ENCODE measurements around the gene F8. TPM values are rescaled to one million over a fixed set of nuclear protein-coding genes. Genes with fewer than 3 reads are reported as not detected.
"Not testable (repeated sequence)": the region's sequence is repeated elsewhere in the genome, so short reads cannot be mapped to it uniquely, and the experiment has no call there.

The F8 gene
- total RNA-seq, 4 donors from 2014 or later = 7.2 to 28.4 (median 14.6) TPM

GRCh38 chrX:154828016-154828408, 194.5 kb downstream of the F8 start:
- no peaks in the 10 kb centered on the region for H3K9me3 ChIP-seq
- TF ChIP-seq POLR2A (IDR thresholded peaks at IDR 0.05) (no peak), EP300 (IDR thresholded peaks at IDR 0.05) (no peak), CTCF (IDR thresholded peaks at IDR 0.05) (no peak)
- H3K27me3 ChIP-seq = no peaks in the 10 kb centered on the region
- no peak for DNase-seq (ENCODE audit: low spot score in 2 of 2)
- no peaks in the 10 kb centered on the region for H3K4me1 ChIP-seq
- no peaks in the 10 kb centered on the region for H3K36me3 ChIP-seq
- H3K4me3 ChIP-seq = no peak overlapping the region
- WGBS, 2 donors = 71 to 90% methylated on average over 2 of the region's 2 CpGs
- H3K27ac ChIP-seq = no peak overlapping the region

GRCh38 chrX:154827194-154828015, 195.1 kb downstream of the F8 start:
- no peak overlapping the region for H3K27ac ChIP-seq
- TF ChIP-seq EP300 (IDR thresholded peaks at IDR 0.05) = no peak
- TF ChIP-seq POLR2A (IDR thresholded peaks at IDR 0.05) = no peak
- TF ChIP-seq CTCF (IDR thresholded peaks at IDR 0.05) = no peak
- H3K4me1 ChIP-seq = no peaks in the 10 kb centered on the region
- no peaks in the 10 kb centered on the region for H3K36me3 ChIP-seq
- DNase-seq (ENCODE audit: low spot score in 2 of 2) = no peak
- no peaks in the 10 kb centered on the region for H3K27me3 ChIP-seq
- 44 to 82% methylated on average over 4 of the region's 4 CpGs for WGBS, 2 donors
- no peaks in the 10 kb centered on the region for H3K9me3 ChIP-seq
- no peak overlapping the region for H3K4me3 ChIP-seq

- not testable (repeated sequence) for H3K9me3 ChIP-seq; H3K27me3 ChIP-seq; H3K36me3 ChIP-seq; H3K4me1 ChIP-seq; H3K4me3 ChIP-seq; H3K27ac ChIP-seq; DNase-seq (ENCODE audit: low spot score in 2 of 2)
- WGBS, 2 donors = 94% methylated on average over 2 of the region's 3 CpGs; no CpG with 5 or more reads in 1 of the 2 donors
Measured at GRCh38 chrX:154825586-154825985, 196.9 kb downstream of the F8 start.

GRCh38 chrX:154824638-154825037, 197.9 kb downstream of the F8 start:
- DNase-seq (ENCODE audit: low spot score in 2 of 2) = no peak
- Histone ChIP-seq H3K36me3 (no peaks in the 10 kb centered on the region), H3K4me3 (no peak overlapping the region), H3K27ac (no peak overlapping the region), H3K4me1 (no peaks in the 10 kb centered on the region), H3K27me3 (no peaks in the 10 kb centered on the region), H3K9me3 (no peaks in the 10 kb centered on the region)
- WGBS, 2 donors = 77 to 78% methylated on average over 1 of the region's 1 CpG
- TF ChIP-seq POLR2A (IDR thresholded peaks at IDR 0.05) (no peak), CTCF (IDR thresholded peaks at IDR 0.05) (no peak), EP300 (IDR thresholded peaks at IDR 0.05) (no peak)

- Histone ChIP-seq H3K9me3 (no peaks in the 10 kb centered on the region), H3K27me3 (no peaks in the 10 kb centered on the region), H3K4me3 (no peak overlapping the region), H3K27ac (no peak overlapping the region), H3K36me3 (no peaks in the 10 kb centered on the region), H3K4me1 (no peaks in the 10 kb centered on the region)
- TF ChIP-seq CTCF (IDR thresholded peaks at IDR 0.05) = no peak
- TF ChIP-seq EP300 (IDR thresholded peaks at IDR 0.05) = no peak
- TF ChIP-seq POLR2A (IDR thresholded peaks at IDR 0.05) = no peak
- DNase-seq (ENCODE audit: low spot score in 2 of 2) = no peak
- 66 to 74% methylated on average over 3 of the region's 3 CpGs for WGBS, 2 donors
Measured at GRCh38 chrX:154822029-154822428, 200.5 kb downstream of the F8 start.
